ENCODE results near the gene GPALPP1.
"Not testable (repeated sequence)": the region's sequence is repeated elsewhere in the genome, so short reads cannot be mapped to it uniquely, and the experiment has no call there.

- TF ChIP-seq CTCF, POLR2A (IDR thresholded peaks at IDR 0.05): not testable (repeated sequence)
Observed at GRCh38 chr13:45063889-45064288, 74.6 kb downstream of the GPALPP1 start.
